B cell (primary cell): ENCODE measurements around the gene PRKAG2. TPM values are rescaled to one million over a fixed set of nuclear protein-coding genes. Genes with fewer than 3 reads are reported as not detected.

Experiments used
- ATAC-seq: fragments of 200-7000 bp; cut with Tn5 transposase; one replicate; pipeline ENCODE4 v1.10.0; 2021; ENCODE audit warnings: low read depth, mild to moderate bottlenecking, moderate number of reproducible peaks, moderate library complexity
- CTCF ChIA-PET: fragments of 350-600 bp; sonication (Branson Sonifier 250); formaldehyde crosslinking; loops from one replicate; lab custom pipeline; 2021; ENCODE audit warnings: antibody characterized with exemption, inconsistent platforms; lab: Charles Lee
- POLR2A ChIA-PET: fragments of 350-600 bp; sonication (Branson Sonifier 250); formaldehyde crosslinking; loops from one replicate; lab custom pipeline; 2021; ENCODE audit warnings: antibody characterized with exemption; lab: Charles Lee
- DNase-seq: peaks from one replicate; pipeline ENCODE4 v3.0.0; 2013
- H2AFZ ChIP-seq: 2 replicates; pipeline ENCODE4 v1.6.1; 2012; ENCODE audit warnings: mild to moderate bottlenecking, low read depth, low read length; ENCODE audit not compliant: insufficient read depth, poor library complexity, severe bottlenecking
- H3K27ac ChIP-seq, 2 donors: 1 replicate in 1 of 2; 2 replicates in 1 of 2; pipeline ENCODE4 v1.5.1; 2012 to 2013; ENCODE audit warnings: low read length in 2 of 2, mild to moderate bottlenecking in 2 of 2, moderate library complexity in 1 of 2
- H3K27me3 ChIP-seq, 4 experiments: fragments of 200-600 bp in 1 of 4; sonication (generic) in 1 of 4; replicated peaks in 1 of 4; 1 replicate in 2 of 4; 2 replicates in 2 of 4; pipeline versions ENCODE4 v1.6.1 to v1.7.0; 2013 to 2016; ENCODE audit warnings: low read length in 3 of 4, mild to moderate bottlenecking in 2 of 4, mixed read lengths in 1 of 4, moderate library complexity in 1 of 4; ENCODE audit not compliant: insufficient read depth in 4 of 4, control insufficient read depth in 3 of 4; ENCODE audit errors: control extremely low read depth in 1 of 4
- H3K36me3 ChIP-seq, 2 experiments: replicated peaks in 1 of 2; 1 replicate in 1 of 2; 2 replicates in 1 of 2; pipeline versions ENCODE4 v1.6.1 to v1.7.1; 2013; ENCODE audit warnings: low read length in 1 of 2; ENCODE audit not compliant: insufficient read depth in 2 of 2, control insufficient read depth in 1 of 2; ENCODE audit errors: control extremely low read depth in 1 of 2, extremely low read depth in 1 of 2
- H3K4me1 ChIP-seq, 2 donors: fragments of 200-600 bp in 1 of 2; sonication (generic) in 1 of 2; 1 replicate in 1 of 2; 2 replicates in 1 of 2; pipeline versions ENCODE4 v1.5.1 to v1.6.1; 2013 to 2017; ENCODE audit warnings: low read length in 2 of 2; ENCODE audit not compliant: control insufficient read depth in 2 of 2, insufficient read depth in 2 of 2
- H3K4me2 ChIP-seq: replicated peaks from 2 replicates; pipeline ENCODE3; 2012; ENCODE audit warnings: mild to moderate bottlenecking, low read depth, low read length; ENCODE audit not compliant: poor library complexity, severe bottlenecking
- H3K4me3 ChIP-seq, 5 experiments: fragments of 200-600 bp in 1 of 5; sonication (generic) in 1 of 5; 1 replicate in 3 of 5; 2 replicates in 2 of 5; pipeline versions ENCODE4 v1.5.1 to v1.7.0; 2011 to 2016; ENCODE audit warnings: low read length in 4 of 5, mild to moderate bottlenecking in 4 of 5, low read depth in 2 of 5, control low read depth in 1 of 5, moderate library complexity in 1 of 5; ENCODE audit not compliant: insufficient read depth in 1 of 5; ENCODE audit errors: control extremely low read depth in 1 of 5, extremely low read depth in 1 of 5
- H3K79me2 ChIP-seq: fragments of 200-600 bp; sonication (generic); one replicate; pipeline ENCODE4 v1.6.0; 2016; ENCODE audit warnings: low read length; ENCODE audit not compliant: control insufficient read depth, insufficient read depth
- H3K9ac ChIP-seq: fragments of 200-600 bp; sonication (generic); 2 replicates; pipeline ENCODE4 v1.6.1; 2017; ENCODE audit warnings: mild to moderate bottlenecking, low read length, moderate library complexity
- H3K9me3 ChIP-seq, 3 donors: one replicate each; pipeline versions ENCODE4 v1.6.1 to v1.7.1; 2013; ENCODE audit warnings: low read length in 2 of 3; ENCODE audit not compliant: control insufficient read depth in 2 of 3, insufficient read depth in 1 of 3; ENCODE audit errors: control extremely low read depth in 1 of 3
- H4K20me1 ChIP-seq: 2 replicates; pipeline ENCODE4 v1.6.0; 2012; ENCODE audit warnings: mild to moderate bottlenecking, low read length; ENCODE audit not compliant: insufficient read depth, control insufficient read depth, poor library complexity, severe bottlenecking
- H3K27ac Mint-ChIP-seq: one replicate; pipeline ENCODE4 v1.8.0; 2021; ENCODE audit warnings: mixed read lengths
- H3K27me3 Mint-ChIP-seq: one replicate; pipeline ENCODE4 v1.8.0; 2021; ENCODE audit warnings: mixed read lengths
- H3K4me1 Mint-ChIP-seq: one replicate; pipeline ENCODE4 v1.8.0; 2021; ENCODE audit warnings: mixed read lengths
- H3K4me3 Mint-ChIP-seq: one replicate; pipeline ENCODE4 v1.8.0; 2021; ENCODE audit warnings: mixed read lengths
- H3K9me3 Mint-ChIP-seq: one replicate; pipeline ENCODE4 v1.8.0; 2022; ENCODE audit warnings: mixed read lengths; ENCODE audit not compliant: insufficient read depth
- EZH2 ChIP-seq: IDR thresholded peaks from 2 replicates; pipeline ENCODE4 v1.6.1; 2012; ENCODE audit warnings: borderline replicate concordance, low read depth, mild to moderate bottlenecking, moderate library complexity, low read length; ENCODE audit not compliant: insufficient read depth, poor library complexity, severe bottlenecking
- WGBS: methylation state at CpG from one replicate; pipeline ENCODE4 v1.1.5; 2013; ENCODE audit warnings: missing lambda C conversion rate; ENCODE audit not compliant: insufficient coverage; 5-methylcytosine and 5-hydroxymethylcytosine counted together
- intact Hi-C: fragments of 100-400 bp; cut with micrococcal nuclease; formaldehyde crosslinking; loops from one replicate; pipeline ENCODE4 v1.10.0; 2022
- polyA plus RNA-seq: library from polyadenylated mRNA; depleted of rRNA; stranded (reverse); fragments of >200 nt; gene quantifications from 2 replicates; pipeline ENCODE4 v1.2.3, GENCODE V29; 2012
- total RNA-seq, 2 donors: library from RNA; stranded (reverse); fragments of 120-200 nt in 1 of 2; gene quantifications; 1 replicate in 1 of 2; 2 replicates in 1 of 2; pipeline versions ENCODE4 v1.2.3 to v1.2.4, GENCODE V29; 2013 to 2022
- TF ChIP-seq, protein P1 (sequence below): fragments of 200-600 bp; IDR thresholded peaks from one replicate; pipeline ENCODE4 v1.8.0; 2022; ENCODE audit warnings: antibody characterized with exemption, mild to moderate bottlenecking

The PRKAG2 gene
- total and polyA plus RNA-seq, 2 donors (not counting 1 experiment from before 2014, with no cell fraction given) = 22.1 to 56.3 TPM

DNA sequence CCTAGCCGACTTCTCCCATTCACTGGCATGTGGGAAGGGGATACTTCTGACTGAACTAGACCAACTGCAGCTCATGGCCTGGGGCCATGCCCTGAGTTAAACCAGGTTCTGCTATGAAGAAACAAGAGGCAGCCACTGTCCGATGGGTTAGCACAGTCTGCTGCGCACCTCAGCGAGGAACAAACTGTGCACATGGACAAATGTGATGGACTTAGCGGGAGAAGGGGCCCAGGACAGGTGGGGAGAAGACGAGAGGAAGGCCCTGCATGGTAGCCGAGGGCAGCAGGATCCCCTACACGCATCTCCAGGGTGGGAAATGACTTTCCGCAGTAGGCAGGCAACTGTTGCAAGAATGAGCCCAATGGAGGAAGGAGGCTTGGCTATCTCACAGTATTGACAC is 115.0 kb downstream of the PRKAG2 start:
- Histone ChIP-seq H4K20me1 (peaks cover 28% of the 10 kb centered on the region), H3K4me3 (no peak overlapping the region), H3K27me3 (no peaks in the 10 kb centered on the region), H3K4me2 (no peak overlapping the region), H3K9me3 (peaks cover 0 to 9% (median 0%) of the 10 kb centered on the region in 3 donors), H3K9ac (no peak overlapping the region), H3K4me1 (no peaks in the 10 kb centered on the region), H2AFZ (no peak overlapping the region), H3K79me2 (no peaks in the 10 kb centered on the region), H3K36me3 (peaks cover 0 to 5% of the 10 kb centered on the region in 2 experiments), H3K27ac (no peak overlapping the region)
- CTCF ChIA-PET = interaction anchor here (0.9 to 4.5 kb wide), 4 partner anchors 21 to 446 kb away, joined by 3 to 32 read pairs (median 6); no protein-coding TSS in a partner anchor
- intact Hi-C loops = no loop called here
- POLR2A ChIA-PET = no interaction called here
- WGBS = 97% methylated on average over 6 of the region's 9 CpGs
- Mint-ChIP-seq H3K4me1 (peaks cover 8% of the 10 kb centered on the region), H3K9me3 (peaks cover 3% of the 10 kb centered on the region), H3K4me3 (no peak overlapping the region), H3K27ac (no peak overlapping the region), H3K27me3 (no peaks in the 10 kb centered on the region)
- DNase-seq = no peak
- TF ChIP-seq, protein P1, sequence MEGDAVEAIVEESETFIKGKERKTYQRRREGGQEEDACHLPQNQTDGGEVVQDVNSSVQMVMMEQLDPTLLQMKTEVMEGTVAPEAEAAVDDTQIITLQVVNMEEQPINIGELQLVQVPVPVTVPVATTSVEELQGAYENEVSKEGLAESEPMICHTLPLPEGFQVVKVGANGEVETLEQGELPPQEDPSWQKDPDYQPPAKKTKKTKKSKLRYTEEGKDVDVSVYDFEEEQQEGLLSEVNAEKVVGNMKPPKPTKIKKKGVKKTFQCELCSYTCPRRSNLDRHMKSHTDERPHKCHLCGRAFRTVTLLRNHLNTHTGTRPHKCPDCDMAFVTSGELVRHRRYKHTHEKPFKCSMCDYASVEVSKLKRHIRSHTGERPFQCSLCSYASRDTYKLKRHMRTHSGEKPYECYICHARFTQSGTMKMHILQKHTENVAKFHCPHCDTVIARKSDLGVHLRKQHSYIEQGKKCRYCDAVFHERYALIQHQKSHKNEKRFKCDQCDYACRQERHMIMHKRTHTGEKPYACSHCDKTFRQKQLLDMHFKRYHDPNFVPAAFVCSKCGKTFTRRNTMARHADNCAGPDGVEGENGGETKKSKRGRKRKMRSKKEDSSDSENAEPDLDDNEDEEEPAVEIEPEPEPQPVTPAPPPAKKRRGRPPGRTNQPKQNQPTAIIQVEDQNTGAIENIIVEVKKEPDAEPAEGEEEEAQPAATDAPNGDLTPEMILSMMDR = no peak
- no peak for TF ChIP-seq EZH2
- ATAC-seq = no peak

DNA sequence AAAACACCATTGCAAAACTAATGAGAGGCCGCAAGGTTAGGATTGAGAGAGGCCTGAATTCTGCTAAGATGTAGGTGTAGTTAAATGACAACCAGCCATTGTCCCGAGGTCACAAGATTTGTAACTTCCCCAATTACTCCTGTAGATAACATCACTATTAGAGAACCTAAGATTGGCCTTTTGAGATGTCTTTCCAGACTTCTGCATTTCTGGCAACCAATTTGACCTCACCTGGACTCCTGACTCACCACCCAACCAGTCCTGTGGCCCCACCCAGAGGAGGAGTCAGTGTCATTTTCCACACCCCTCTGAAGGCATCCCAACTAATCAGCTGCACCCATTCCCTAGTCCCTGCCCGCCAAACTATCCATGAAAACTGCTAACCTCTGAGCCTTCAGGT is 115.7 kb downstream of the PRKAG2 start:
- no peak overlapping the region for H3K27ac Mint-ChIP-seq
- Histone ChIP-seq H3K9ac (no peak overlapping the region), H3K4me1 (peaks cover 0 to 3% of the 10 kb centered on the region in 2 donors), H3K27ac (no peak overlapping the region), H3K27me3 (no peaks in the 10 kb centered on the region), H3K4me3 (no peak overlapping the region), H3K36me3 (no peaks in the 10 kb centered on the region), H3K4me2 (no peak overlapping the region), H4K20me1 (peaks cover 28% of the 10 kb centered on the region), H2AFZ (no peak overlapping the region), H3K9me3 (peaks cover 0 to 9% (median 0%) of the 10 kb centered on the region in 3 donors), H3K79me2 (no peaks in the 10 kb centered on the region)
- TF ChIP-seq, protein P1 = no peak
- no peak for TF ChIP-seq EZH2
- no peaks in the 10 kb centered on the region for H3K27me3 Mint-ChIP-seq
- ChIA-PET CTCF (interaction anchor here (0.6 to 4.5 kb wide), 7 partner anchors 22 to 446 kb away, joined by 3 to 32 read pairs (median 11); no protein-coding TSS in a partner anchor), POLR2A (no interaction called here)
- H3K9me3 Mint-ChIP-seq = peaks cover 3% of the 10 kb centered on the region
- intact Hi-C loops = no loop called here
- DNase-seq (no peak), ATAC-seq (peak; percentile 47)
- H3K4me1 Mint-ChIP-seq = peaks cover 14% of the 10 kb centered on the region
- 62% methylated on average over 2 of the region's 3 CpGs for WGBS
- H3K4me3 Mint-ChIP-seq = no peak overlapping the region
